NCI-H2227 (cell line): ENCODE results near the gene HLA-B.

Experiments
- DNase-seq: peaks from one replicate; lab custom pipeline; 2025; ENCODE audit not compliant: unreplicated experiment; lab: John Stamatoyannopoulos, UW

Gene HLA-B

GRCh38 chr6:31308050-31308844, 48.7 kb downstream of the HLA-B start:
- peak; percentile 68 for DNase-seq

- no peak for DNase-seq
These were observed 49.3 kb downstream of the HLA-B start for GRCh38 chr6:31307669-31308049.

GRCh38 chr6:31305703-31306219, 51.2 kb downstream of the HLA-B start:
- no peak for DNase-seq

GRCh38 chr6:31304683-31305082, 52.3 kb downstream of the HLA-B start:
- DNase-seq: no peak
